Neural crest cell (in vitro differentiated cells): ENCODE results near the gene NEXN. TPM values are rescaled to one million over a fixed set of nuclear protein-coding genes. Genes with fewer than 3 reads are reported as not detected.
"Not testable (repeated sequence)": the region's sequence is repeated elsewhere in the genome, so short reads cannot be mapped to it uniquely, and the experiment has no call there.

ENCODE experiments used
- DNase-seq: peaks from one replicate; pipeline ENCODE4 v3.0.0; 2021; ENCODE audit warnings: low read depth, mixed read lengths, low spot score
- H3K27ac Mint-ChIP-seq: one replicate; pipeline ENCODE4 v1.8.0; 2021; ENCODE audit warnings: mild to moderate bottlenecking, mixed read lengths; ENCODE audit not compliant: unreplicated experiment
- H3K27me3 Mint-ChIP-seq: 2 replicates; pipeline ENCODE4 v1.8.0; 2021; ENCODE audit warnings: low read depth, mild to moderate bottlenecking, mixed read lengths
- H3K36me3 Mint-ChIP-seq: 2 replicates; pipeline ENCODE4 v1.8.0; 2021; ENCODE audit warnings: low read depth, mild to moderate bottlenecking, mixed read lengths
- H3K4me1 Mint-ChIP-seq: 2 replicates; pipeline ENCODE4 v1.8.0; 2021; ENCODE audit warnings: mixed read lengths
- H3K4me3 Mint-ChIP-seq: one replicate; pipeline ENCODE4 v1.8.0; 2021; ENCODE audit warnings: mild to moderate bottlenecking, mixed read lengths
- H3K9me3 Mint-ChIP-seq: 2 replicates; pipeline ENCODE4 v1.8.0; 2021; ENCODE audit warnings: mixed read lengths
- total RNA-seq: library from RNA; stranded (reverse); gene quantifications from 2 replicates; pipeline ENCODE4 v1.2.1, GENCODE V29; 2021
- TF ChIP-seq, protein P1 (sequence below): fragments of 200-600 bp; sonication (generic); conservative IDR thresholded peaks from 2 replicates; pipeline ENCODE4 v1.5.0; 2021; ENCODE audit warnings: antibody characterized with exemption, mild to moderate bottlenecking

The NEXN gene
- total RNA-seq, 1 donor from 2014 or later, result 1.2 TPM

DNA sequence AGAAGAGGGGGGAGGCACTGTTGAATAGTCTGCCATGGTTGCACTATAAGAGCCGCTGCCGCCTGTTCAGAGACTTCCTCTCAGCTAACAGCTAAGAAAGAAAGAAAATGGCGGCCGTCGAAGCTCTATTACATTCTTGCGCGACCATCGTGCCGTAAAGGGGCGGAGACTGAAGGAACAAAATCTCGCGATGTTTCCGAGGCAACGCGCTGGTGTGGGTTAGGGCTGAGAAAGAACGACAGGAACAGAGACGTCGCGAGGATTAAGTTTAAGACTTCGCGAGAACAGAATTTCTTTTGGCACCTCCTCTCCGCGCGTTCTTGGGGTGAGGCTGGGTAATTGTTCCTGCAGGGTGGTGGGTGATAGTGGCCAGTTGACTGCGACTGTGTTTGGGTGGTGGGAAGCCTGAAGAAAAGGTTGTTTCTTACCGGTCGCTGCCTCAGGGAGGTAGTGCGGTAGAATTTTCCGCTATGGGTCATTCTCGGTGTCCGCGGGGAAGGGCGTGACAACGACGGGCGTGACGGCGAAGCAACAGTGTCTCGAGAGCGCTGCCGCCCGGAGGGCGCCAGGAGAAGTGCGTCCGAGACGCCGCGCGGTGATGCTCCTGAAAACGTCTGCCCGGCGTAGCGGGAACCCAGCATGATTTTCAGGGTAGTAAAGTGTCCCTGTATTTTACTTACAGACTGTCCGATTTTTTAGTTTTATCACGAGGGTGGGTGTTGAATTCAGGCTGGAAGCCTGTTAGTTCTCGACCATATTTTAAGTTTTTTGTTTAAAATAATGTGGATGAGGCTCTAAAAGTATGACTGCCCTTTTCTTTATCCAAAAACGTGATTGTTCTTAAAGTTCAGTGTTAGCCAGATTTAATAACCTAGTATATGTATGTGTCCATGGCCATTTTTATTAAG lies 90.8 kb downstream of the NEXN start, which contains the start of gene FUBP1:
TSS of gene FUBP1 (minus strand) at position 104 of the 908 bp plus-strand sequence. CDS start at position 36, 68 bp downstream.
- Mint-ChIP-seq H3K4me3 (no peak within 1 kb of the TSS), H3K27me3 (no peaks in the 10 kb centered on the region), H3K36me3 (peaks cover 8% of the 10 kb centered on the region), H3K27ac (no peak within 1 kb of the TSS), H3K9me3 (no peaks in the 10 kb centered on the region), H3K4me1 (peaks cover 44% of the 10 kb centered on the region)
- peak; percentile 94 for DNase-seq
- TF ChIP-seq, protein P1, sequence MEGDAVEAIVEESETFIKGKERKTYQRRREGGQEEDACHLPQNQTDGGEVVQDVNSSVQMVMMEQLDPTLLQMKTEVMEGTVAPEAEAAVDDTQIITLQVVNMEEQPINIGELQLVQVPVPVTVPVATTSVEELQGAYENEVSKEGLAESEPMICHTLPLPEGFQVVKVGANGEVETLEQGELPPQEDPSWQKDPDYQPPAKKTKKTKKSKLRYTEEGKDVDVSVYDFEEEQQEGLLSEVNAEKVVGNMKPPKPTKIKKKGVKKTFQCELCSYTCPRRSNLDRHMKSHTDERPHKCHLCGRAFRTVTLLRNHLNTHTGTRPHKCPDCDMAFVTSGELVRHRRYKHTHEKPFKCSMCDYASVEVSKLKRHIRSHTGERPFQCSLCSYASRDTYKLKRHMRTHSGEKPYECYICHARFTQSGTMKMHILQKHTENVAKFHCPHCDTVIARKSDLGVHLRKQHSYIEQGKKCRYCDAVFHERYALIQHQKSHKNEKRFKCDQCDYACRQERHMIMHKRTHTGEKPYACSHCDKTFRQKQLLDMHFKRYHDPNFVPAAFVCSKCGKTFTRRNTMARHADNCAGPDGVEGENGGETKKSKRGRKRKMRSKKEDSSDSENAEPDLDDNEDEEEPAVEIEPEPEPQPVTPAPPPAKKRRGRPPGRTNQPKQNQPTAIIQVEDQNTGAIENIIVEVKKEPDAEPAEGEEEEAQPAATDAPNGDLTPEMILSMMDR, result peak; percentile 69

- not testable (repeated sequence) for DNase-seq, H3K36me3 Mint-ChIP-seq, H3K9me3 Mint-ChIP-seq, H3K27ac Mint-ChIP-seq, H3K27me3 Mint-ChIP-seq
- peaks cover 28% of the 10 kb centered on the region for H3K4me1 Mint-ChIP-seq
- peak overlapping the region; percentile 48 for H3K4me3 Mint-ChIP-seq
Measured at GRCh38 chr1:77983352-77983996, 95.0 kb downstream of the NEXN start.

DNA sequence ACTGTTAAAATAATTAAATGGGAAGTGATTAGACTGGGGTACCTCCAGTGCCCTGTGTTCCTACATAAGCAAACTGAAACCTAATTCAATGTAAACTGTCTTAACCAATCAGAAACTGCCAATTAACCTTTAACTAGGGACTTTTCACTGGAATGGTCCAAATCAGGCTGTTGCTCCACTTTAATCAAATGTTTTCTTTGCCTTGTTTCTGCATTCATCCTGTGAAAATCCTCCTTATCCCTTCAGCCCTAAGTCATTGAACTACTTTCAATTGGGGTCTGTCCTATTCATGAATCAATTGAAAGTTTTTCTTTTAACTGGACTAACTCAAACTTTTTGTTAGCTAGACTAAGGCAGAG lies 95.6 kb downstream of the NEXN start:
- Mint-ChIP-seq H3K9me3 (no peaks in the 10 kb centered on the region), H3K36me3 (peaks cover 3% of the 10 kb centered on the region), H3K27me3 (no peaks in the 10 kb centered on the region), H3K4me1 (peaks cover 28% of the 10 kb centered on the region), H3K4me3 (peak overlapping the region; percentile 20), H3K27ac (no peak overlapping the region)
- no peak for DNase-seq
- TF ChIP-seq, protein P1, result no peak

GRCh38 chr1:77984629-77985028 lies 96.2 kb downstream of the NEXN start:
- H3K27ac Mint-ChIP-seq, result no peak overlapping the region

GRCh38 chr1:77986810-77987209 lies 98.4 kb downstream of the NEXN start:
- no peaks in the 10 kb centered on the region for H3K9me3 Mint-ChIP-seq
- H3K4me1 Mint-ChIP-seq, result peaks cover 15% of the 10 kb centered on the region
- TF ChIP-seq, protein P1, result no peak
- no peak overlapping the region for H3K27ac Mint-ChIP-seq
- no peaks in the 10 kb centered on the region for H3K27me3 Mint-ChIP-seq
- H3K4me3 Mint-ChIP-seq, result no peak overlapping the region
- H3K36me3 Mint-ChIP-seq, result peaks cover 3% of the 10 kb centered on the region
- no peak for DNase-seq

More at GRCh38 chr1:77984629-77985028, 96.2 kb downstream of the NEXN start:
- H3K4me3 Mint-ChIP-seq, result no peak overlapping the region
- H3K9me3 Mint-ChIP-seq, result no peaks in the 10 kb centered on the region
- no peak for DNase-seq
- peaks cover 3% of the 10 kb centered on the region for H3K36me3 Mint-ChIP-seq
- no peaks in the 10 kb centered on the region for H3K27me3 Mint-ChIP-seq
- H3K4me1 Mint-ChIP-seq, result peaks cover 28% of the 10 kb centered on the region
- TF ChIP-seq, protein P1, result no peak

DNA sequence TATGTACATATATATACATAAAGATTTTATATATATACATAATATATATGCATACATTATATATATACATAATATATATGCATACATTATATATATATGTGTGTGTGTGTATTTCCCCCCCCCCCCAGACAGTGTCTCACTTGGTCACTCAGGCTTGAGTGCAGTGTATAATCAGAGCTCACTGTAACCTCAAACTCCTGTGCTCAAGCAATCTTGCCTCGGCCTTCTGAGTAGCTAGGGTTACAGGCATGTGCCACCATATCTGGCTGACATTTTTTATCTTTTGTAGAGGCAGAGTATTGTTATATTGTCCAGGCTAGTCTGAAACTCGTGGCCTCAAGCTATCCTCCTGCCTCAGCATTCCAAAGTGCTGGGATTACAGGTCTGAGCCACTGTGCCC lies 99.5 kb downstream of the NEXN start:
- Mint-ChIP-seq H3K4me3 (no peak overlapping the region), H3K36me3 (peaks cover 3% of the 10 kb centered on the region), H3K4me1 (peaks cover 13% of the 10 kb centered on the region), H3K9me3 (no peaks in the 10 kb centered on the region), H3K27me3 (no peaks in the 10 kb centered on the region), H3K27ac (no peak overlapping the region)
- TF ChIP-seq, protein P1, result no peak
- DNase-seq, result no peak
